ENCODE data around the gene ODAD4. TPM values are rescaled to one million over a fixed set of nuclear protein-coding genes. Genes with fewer than 3 reads are reported as not detected.
"Not testable (repeated sequence)": the region's sequence is repeated elsewhere in the genome, so short reads cannot be mapped to it uniquely, and the experiment has no call there.

Gene ODAD4
- total and polyA plus RNA-seq, 2 of the 4 experiments (the other 2 are of a cell fraction) = 0.38 to 0.54 TPM

DNA sequence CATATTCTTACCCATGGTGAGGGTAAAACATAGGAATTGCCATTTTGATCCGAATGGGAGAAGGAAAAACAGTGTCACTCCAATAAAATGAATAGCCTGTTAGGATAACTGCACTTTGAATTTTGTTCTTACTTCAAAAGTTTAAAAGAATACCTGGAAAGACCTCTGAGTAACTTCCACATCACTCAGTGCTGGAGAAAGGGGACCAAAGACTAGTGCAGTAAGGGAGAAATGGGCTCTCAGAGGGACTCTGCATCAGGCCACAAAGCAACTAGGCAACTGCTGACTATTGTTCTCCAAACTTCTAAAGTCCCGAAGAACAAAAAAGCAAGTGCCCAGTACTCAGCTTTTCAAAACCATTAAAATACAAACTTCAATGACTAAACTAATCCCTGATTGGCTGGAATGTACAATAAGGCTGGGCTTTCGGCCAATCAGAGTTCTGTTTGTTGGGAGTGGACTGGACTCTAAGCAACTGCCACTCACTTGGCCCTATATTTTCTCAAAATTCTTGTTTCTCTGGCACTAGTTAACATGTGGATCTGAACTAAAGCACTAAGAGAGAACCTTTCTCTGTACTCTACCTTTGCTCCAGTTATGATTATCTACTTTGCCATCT is 80.6 kb downstream of the ODAD4 start:
- WGBS, 2 experiments (ENCODE audit: extremely low coverage in 2 of 2, insufficient read length in 1 of 2) = no CpG with 5 or more reads among the region's 3 CpGs
- no peak overlapping the region for H3K23ac ChIP-seq (ENCODE audit: low read depth, low read length)
- H3K9me1 ChIP-seq (ENCODE audit: insufficient read depth, low read length) = no peaks in the 10 kb centered on the region; the same call in 1 of the 2 replicates
- H2BK20ac ChIP-seq (ENCODE audit: low read depth, low read length) = no peak overlapping the region
- H3K4ac ChIP-seq (ENCODE audit: low read depth, low read length) = no peak overlapping the region
- BruUV-seq (replicated peaks) = no TSS peak
- H3K9ac ChIP-seq (ENCODE audit: low read depth, low read length) = no peak overlapping the region
- H3K56ac ChIP-seq (ENCODE audit: extremely low read depth, insufficient read depth, low read length) = no peak overlapping the region
- no peak overlapping the region for H3K27ac ChIP-seq (ENCODE audit: insufficient read depth, low read length)
- TF ChIP-seq CEBPB (IDR thresholded peaks at IDR 0.05; ENCODE audit: low read depth, low read length) (no peak), CHD1 (IDR thresholded peaks at IDR 0.05; ENCODE audit: low read depth, low read length) (no peak)
- H4K8ac ChIP-seq (ENCODE audit: low read depth in 2 of 2, low read length in 2 of 2) = no peak overlapping the region
- ChIA-PET POLR2A (ENCODE audit: unreplicated experiment) (no interaction called here), CTCF (no interaction called here)
- H2AK5ac ChIP-seq (ENCODE audit: low read depth, low read length) = no peak overlapping the region
- dilution Hi-C loops (cut with HindIII; ENCODE audit: low sequenced_read_pairs, unreplicated experiment) = no loop called here
- no peaks in the 10 kb centered on the region for H3K9me3 ChIP-seq (ENCODE audit: control insufficient read depth, insufficient read depth, low read length)
- no peak overlapping the region for H2AK9ac ChIP-seq (replicated peaks; ENCODE audit: low read depth, low read length, poor library complexity)
- no peak overlapping the region for H4K5ac ChIP-seq (ENCODE audit: low read depth, low read length)
- no peak overlapping the region for H2BK120ac ChIP-seq (ENCODE audit: low read depth, low read length)
- DNase-seq (peak; percentile 22), ATAC-seq (ENCODE audit: low read depth) (no peak)
- no peak overlapping the region for H3K18ac ChIP-seq (ENCODE audit: low read depth, low read length)
- H2BK5ac ChIP-seq (ENCODE audit: low read depth, low read length, poor library complexity, severe bottlenecking) = no peak overlapping the region
- H3K4me2 ChIP-seq (ENCODE audit: low read depth, low read length) = no peak overlapping the region
- peaks cover 56% of the 10 kb centered on the region for H4K20me1 ChIP-seq (ENCODE audit: insufficient read depth, low read length)
- no peaks in the 10 kb centered on the region for H3K36me3 ChIP-seq (ENCODE audit: control insufficient read depth, insufficient read depth, low read length)
- no peaks in the 10 kb centered on the region; the same call in 1 of the 2 replicates for H3K4me1 ChIP-seq (ENCODE audit: control insufficient read depth, insufficient read depth, low read length)
- H3K4me3 ChIP-seq (ENCODE audit: insufficient read depth, low read depth, low read length) = no peak overlapping the region
- H2AFZ ChIP-seq (replicated peaks; ENCODE audit: low read length, poor library complexity) = no peak overlapping the region
- H3K79me1 ChIP-seq (ENCODE audit: low read depth in 1 of 2, low read length in 2 of 2) = peaks cover under 1 to 53% of the 10 kb centered on the region in 2 experiments; a peak in 3 of 4 replicates
- no peak overlapping the region for H4K91ac ChIP-seq (ENCODE audit: insufficient read depth, low read depth, low read length)
- in situ Hi-C loops (cut with MboI; ENCODE audit: low sequenced_read_pairs) = no loop called here
- no peak overlapping the region for H3K14ac ChIP-seq (replicated peaks; ENCODE audit: low read depth, low read length)
- intact Hi-C loops (cut with micrococcal nuclease) = no loop called here
- no peak overlapping the region for H2BK15ac ChIP-seq (ENCODE audit: low read depth, low read length)
- H3K27me3 ChIP-seq (ENCODE audit: control insufficient read depth, insufficient read depth, low read length) = no peaks in the 10 kb centered on the region

DNA sequence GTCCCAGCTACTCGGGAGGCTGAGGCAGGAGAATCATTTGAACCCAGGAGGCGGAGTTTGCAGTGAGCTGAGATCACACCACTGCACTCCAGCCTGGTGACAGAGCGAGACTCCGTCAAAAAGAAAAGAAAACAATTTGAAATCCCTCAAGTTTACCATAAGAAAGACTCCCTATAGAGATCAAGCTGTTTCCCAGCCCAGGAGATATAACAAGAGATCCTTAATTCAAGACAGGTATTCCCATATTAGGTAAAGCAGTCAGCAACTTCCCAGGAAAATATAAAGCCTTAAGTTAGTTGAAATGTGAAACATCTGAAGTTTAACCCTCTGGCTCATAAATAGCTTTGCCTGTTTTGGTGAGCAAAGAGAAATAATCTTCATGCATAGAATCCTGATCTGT is 81.9 kb downstream of the ODAD4 start:
- H3K14ac ChIP-seq (replicated peaks; ENCODE audit: low read depth, low read length); H2AK5ac ChIP-seq (ENCODE audit: low read depth, low read length); H4K5ac ChIP-seq (ENCODE audit: low read depth, low read length); H3K9ac ChIP-seq (ENCODE audit: low read depth, low read length); H3K4me2 ChIP-seq (ENCODE audit: low read depth, low read length); H3K36me3 ChIP-seq (ENCODE audit: control insufficient read depth, insufficient read depth, low read length); BruUV-seq (replicated peaks); H3K4me1 ChIP-seq (ENCODE audit: control insufficient read depth, insufficient read depth, low read length); H3K23ac ChIP-seq (ENCODE audit: low read depth, low read length); in situ Hi-C loops (cut with MboI; ENCODE audit: low sequenced_read_pairs); POLR2A ChIA-PET (ENCODE audit: unreplicated experiment); H3K4ac ChIP-seq (ENCODE audit: low read depth, low read length); H4K91ac ChIP-seq (ENCODE audit: insufficient read depth, low read depth, low read length); H3K27me3 ChIP-seq (ENCODE audit: control insufficient read depth, insufficient read depth, low read length); H3K27ac ChIP-seq (ENCODE audit: insufficient read depth, low read length); H2AK9ac ChIP-seq (replicated peaks; ENCODE audit: low read depth, low read length, poor library complexity); dilution Hi-C loops (cut with HindIII; ENCODE audit: low sequenced_read_pairs, unreplicated experiment); H2BK120ac ChIP-seq (ENCODE audit: low read depth, low read length); CTCF ChIA-PET; DNase-seq; H3K4me3 ChIP-seq (ENCODE audit: insufficient read depth, low read depth, low read length); ATAC-seq (ENCODE audit: low read depth); intact Hi-C loops (cut with micrococcal nuclease); H3K9me1 ChIP-seq (ENCODE audit: insufficient read depth, low read length); H4K8ac ChIP-seq (ENCODE audit: low read depth in 2 of 2, low read length in 2 of 2); H3K18ac ChIP-seq (ENCODE audit: low read depth, low read length); H3K56ac ChIP-seq (ENCODE audit: extremely low read depth, insufficient read depth, low read length); H2BK5ac ChIP-seq (ENCODE audit: low read depth, low read length, poor library complexity, severe bottlenecking); H2BK20ac ChIP-seq (ENCODE audit: low read depth, low read length); H2BK15ac ChIP-seq (ENCODE audit: low read depth, low read length); H3K9me3 ChIP-seq (ENCODE audit: control insufficient read depth, insufficient read depth, low read length); H2AFZ ChIP-seq (replicated peaks; ENCODE audit: low read length, poor library complexity): not testable (repeated sequence)
- Histone ChIP-seq H3K79me1 (ENCODE audit: low read depth in 1 of 2, low read length in 2 of 2) (peaks cover 3 to 57% of the 10 kb centered on the region in 2 experiments; a peak in 3 of 4 replicates), H4K20me1 (ENCODE audit: insufficient read depth, low read length) (peaks cover 50% of the 10 kb centered on the region)
- WGBS, 2 experiments (ENCODE audit: extremely low coverage in 2 of 2, insufficient read length in 1 of 2) = no CpG with 5 or more reads among the region's 4 CpGs
